GM11168 (cell line): ENCODE results near the gene HMGN5.

ENCODE experiments used
- in situ Hi-C: fragments of 300-500 bp; cut with MboI; formaldehyde crosslinking; loops from one replicate; pipeline ENCODE4 v1.12.0; 2022; ENCODE audit warnings: low sequenced_read_pairs; ENCODE audit not compliant: unreplicated experiment

HMGN5 gene

GRCh38 chrX:81121513-81122363, 80.0 kb downstream of the HMGN5 start:
- in situ Hi-C loops, result no loop called here

- in situ Hi-C loops, result no loop called here
These were observed 80.8 kb downstream of the HMGN5 start for GRCh38 chrX:81120936-81121371.

- in situ Hi-C loops, result no loop called here
These were observed 81.3 kb downstream of the HMGN5 start for GRCh38 chrX:81120258-81120935.

- in situ Hi-C loops, result no loop called here
These were observed 87.0 kb downstream of the HMGN5 start for GRCh38 chrX:81114757-81115156.

- in situ Hi-C loops, result no loop called here
These were observed 91.4 kb downstream of the HMGN5 start for GRCh38 chrX:81110286-81110685.

- in situ Hi-C loops, result no loop called here
These were observed 119.1 kb downstream of the HMGN5 start for GRCh38 chrX:81082649-81083048.
